Cardiac fibroblast (primary cell): ENCODE data around the gene NR1D1.
"Not testable (repeated sequence)": the region's sequence is repeated elsewhere in the genome, so short reads cannot be mapped to it uniquely, and the experiment has no call there.

Experiments used
- DNase-seq, 2 donors: peaks; one replicate each; pipeline versions ENCODE4 v3.0.0 to v3.0.0-alpha.2; 2010; ENCODE audit warnings: low read depth in 2 of 2
- H3K4me3 ChIP-seq, 2 donors: replicated peaks in 1 of 2; 1 replicate in 1 of 2; 2 replicates in 1 of 2; pipeline ENCODE4 v1.5.1; 2011; ENCODE audit warnings: low read depth in 2 of 2, low read length in 2 of 2, mild to moderate bottlenecking in 2 of 2, moderate library complexity in 1 of 2
- CTCF ChIP-seq: IDR thresholded peaks from one replicate; pipeline ENCODE4 v1.5.1; 2011; ENCODE audit warnings: low read depth, mild to moderate bottlenecking, low read length, inconsistent platforms

Gene NR1D1

GRCh38 chr17:40100419-40100668 is at the start of gene NR1D1:
NR1D1 (minus strand) TSS chr17:40100589; CDS start chr17:40100094, 495 bp downstream.
- DNase-seq, result no peak
- H3K4me3 ChIP-seq, result peak within 1 kb of the TSS; percentile 64 to 87
- TF ChIP-seq CTCF, result no peak

- DNase-seq, result no peak
Measured at GRCh38 chr17:40148527-40148926, 48.1 kb upstream of the NR1D1 start.

GRCh38 chr17:40145476-40145875 is 45.1 kb upstream of the NR1D1 start:
- DNase-seq, result no peak
- H3K4me3 ChIP-seq, result no peak overlapping the region
- no peak for TF ChIP-seq CTCF

More at GRCh38 chr17:40148527-40148926, 48.1 kb upstream of the NR1D1 start:
- TF ChIP-seq CTCF, result no peak
- H3K4me3 ChIP-seq, result no peak overlapping the region

- DNase-seq, H3K4me3 ChIP-seq: not testable (repeated sequence)
Measured at GRCh38 chr17:40143166-40143565, 42.8 kb upstream of the NR1D1 start.

- no peak for DNase-seq
- peak overlapping the region; percentile 53 to 64 for H3K4me3 ChIP-seq
- TF ChIP-seq CTCF, result no peak
Measured at GRCh38 chr17:40139566-40140058, 39.2 kb upstream of the NR1D1 start.

GRCh38 chr17:40135817-40136216 is 35.4 kb upstream of the NR1D1 start:
- no peak for TF ChIP-seq CTCF
- no peak for DNase-seq
- no peak overlapping the region for H3K4me3 ChIP-seq

- H3K4me3 ChIP-seq, result no peak overlapping the region
- TF ChIP-seq CTCF, result no peak
- no peak for DNase-seq
Measured at GRCh38 chr17:40134184-40134583, 33.8 kb upstream of the NR1D1 start.
